Ovary (tissue), 3 donors: ENCODE data around the gene ENSA.

Experiments used
- CTCF ChIP-seq, 3 donors: fragments of 450-650 bp in 2 of 3; fragments of 200-600 bp in 1 of 3; IDR thresholded peaks; one replicate each; pipeline versions ENCODE4 v1.5.1 to v1.8.0; 2016 to 2022; ENCODE audit warnings: antibody characterized with exemption in 3 of 3, mild to moderate bottlenecking in 1 of 3
- POLR2A ChIP-seq: fragments of 450-650 bp; IDR thresholded peaks from one replicate; pipeline ENCODE4 v1.6.1; 2017; ENCODE audit warnings: antibody characterized with exemption, mild to moderate bottlenecking, moderate library complexity
- donor health status: DM: no; HTN: no; CAD: no.

GRCh38 chr1:150596976-150597375 is 32.4 kb downstream of the ENSA start:
- no peak for TF ChIP-seq CTCF (IDR thresholded peaks at IDR 0.05)
- no peak for TF ChIP-seq POLR2A
